ENCODE data around the gene HNRNPUL1.

The HNRNPUL1 gene

DNA sequence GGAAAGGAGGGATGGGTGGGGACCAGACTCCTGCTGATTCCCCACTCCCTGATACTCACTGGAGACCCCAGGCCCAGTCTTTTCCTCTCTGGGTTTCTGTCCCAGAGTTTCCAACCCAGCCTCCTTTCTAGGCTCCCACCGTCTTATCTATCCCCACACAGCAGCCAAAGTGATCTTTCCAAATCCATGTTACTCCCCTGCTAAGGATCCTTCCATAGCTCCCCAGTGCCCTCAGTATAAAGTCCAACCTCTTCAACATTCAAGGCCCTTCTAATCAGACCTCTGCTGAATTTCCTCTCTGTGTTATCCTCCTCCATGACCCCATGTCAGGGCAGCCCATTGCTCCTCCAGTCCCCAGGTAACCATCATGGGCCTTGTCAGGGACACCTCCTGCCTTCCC lies 90.9 kb downstream of the HNRNPUL1 start:
- DNase-seq = no peak

DNA sequence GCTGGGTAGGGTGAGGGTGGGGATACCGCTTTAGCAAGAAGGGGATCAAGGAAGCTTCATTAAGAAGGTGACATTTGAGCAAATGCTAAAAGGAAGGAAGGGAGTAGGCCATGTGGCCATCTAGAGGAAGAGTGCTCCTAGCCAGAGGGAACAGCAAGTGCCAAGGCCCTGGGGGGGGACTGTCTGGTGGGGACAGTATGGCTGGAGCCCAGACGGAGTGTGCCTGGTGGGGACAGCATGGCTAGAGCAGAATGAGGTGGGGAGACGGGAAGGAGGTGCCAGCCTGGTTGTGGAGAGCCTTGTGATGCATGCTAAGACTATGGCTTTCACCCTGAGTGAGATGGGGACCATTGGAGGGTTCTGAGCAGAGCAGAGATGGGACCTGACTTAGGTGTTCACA lies 91.6 kb downstream of the HNRNPUL1 start:
- DNase-seq = no peak

DNA sequence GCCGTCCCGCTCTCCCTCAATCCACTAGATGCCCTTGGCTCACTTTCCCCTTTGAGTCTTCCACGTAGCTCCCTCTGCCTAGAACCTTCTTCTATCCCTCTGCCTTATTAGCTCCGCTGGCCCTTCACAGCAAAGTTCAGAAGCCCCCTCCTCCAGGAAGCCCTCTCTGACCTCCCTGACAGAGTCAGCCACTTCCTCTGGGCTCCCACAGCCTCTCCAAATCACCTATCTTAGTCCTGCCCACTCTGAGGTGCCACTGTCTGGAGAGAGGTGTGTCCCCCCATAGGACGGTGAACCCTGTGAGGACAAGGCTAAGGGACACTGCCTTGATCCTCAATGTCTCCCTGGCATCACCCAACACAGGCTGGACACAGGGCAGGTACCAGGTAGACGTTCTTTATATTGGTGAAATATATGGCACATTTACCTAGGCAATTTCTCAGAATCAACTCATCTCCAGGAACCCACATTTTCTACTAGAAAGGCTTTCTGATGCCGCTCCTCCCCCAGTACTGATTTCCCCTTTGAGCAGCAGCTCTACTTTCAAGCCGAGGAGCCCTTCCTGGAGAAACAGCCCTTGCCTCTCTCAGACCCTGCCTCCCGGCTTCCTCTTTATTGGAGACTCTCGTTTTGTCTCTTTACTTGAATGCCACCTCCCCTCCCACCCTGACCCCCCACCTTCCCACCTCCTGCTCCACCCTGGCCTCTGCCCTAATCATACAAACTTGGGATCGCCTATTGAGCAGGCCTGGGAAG lies 93.0 kb downstream of the HNRNPUL1 start:
- peak; percentile 50 to 53 for DNase-seq

Data from inflammatory macrophage (primary cell).